Stomach smooth muscle (tissue), 2 donors: ENCODE measurements around the gene SIN3A.
"Not testable (repeated sequence)": the region's sequence is repeated elsewhere in the genome, so short reads cannot be mapped to it uniquely, and the experiment has no call there.

Experiments
- H3K27ac ChIP-seq: one replicate; pipeline ENCODE4 v1.7.0; 2013; ENCODE audit warnings: mild to moderate bottlenecking, low read length, inconsistent platforms
- H3K27me3 ChIP-seq, 2 donors: one replicate each; pipeline ENCODE4 v1.7.0; 2013; ENCODE audit warnings: low read length in 2 of 2; ENCODE audit not compliant: insufficient read depth in 2 of 2, control insufficient read depth in 1 of 2
- H3K36me3 ChIP-seq, 2 donors: one replicate each; pipeline ENCODE4 v1.7.0; 2013; ENCODE audit warnings: low read length in 2 of 2; ENCODE audit not compliant: control insufficient read depth in 2 of 2, insufficient read depth in 2 of 2
- H3K4me1 ChIP-seq: one replicate; pipeline ENCODE4 v1.7.0; 2013; ENCODE audit warnings: low read length; ENCODE audit not compliant: control insufficient read depth, insufficient read depth
- H3K4me3 ChIP-seq, 2 donors: one replicate each; pipeline ENCODE4 v1.7.0; 2013; ENCODE audit warnings: low read length in 2 of 2
- H3K9ac ChIP-seq, 2 donors: one replicate each; pipeline ENCODE4 v1.7.0; 2013; ENCODE audit warnings: low read length in 2 of 2, mild to moderate bottlenecking in 1 of 2
- H3K9me3 ChIP-seq, 2 donors: one replicate each; pipeline ENCODE4 v1.7.0; 2013; ENCODE audit warnings: low read length in 2 of 2; ENCODE audit not compliant: control insufficient read depth in 2 of 2
- donor health status: healthy.
- donor health status: Pancreatic carcinoma.

The SIN3A gene

DNA sequence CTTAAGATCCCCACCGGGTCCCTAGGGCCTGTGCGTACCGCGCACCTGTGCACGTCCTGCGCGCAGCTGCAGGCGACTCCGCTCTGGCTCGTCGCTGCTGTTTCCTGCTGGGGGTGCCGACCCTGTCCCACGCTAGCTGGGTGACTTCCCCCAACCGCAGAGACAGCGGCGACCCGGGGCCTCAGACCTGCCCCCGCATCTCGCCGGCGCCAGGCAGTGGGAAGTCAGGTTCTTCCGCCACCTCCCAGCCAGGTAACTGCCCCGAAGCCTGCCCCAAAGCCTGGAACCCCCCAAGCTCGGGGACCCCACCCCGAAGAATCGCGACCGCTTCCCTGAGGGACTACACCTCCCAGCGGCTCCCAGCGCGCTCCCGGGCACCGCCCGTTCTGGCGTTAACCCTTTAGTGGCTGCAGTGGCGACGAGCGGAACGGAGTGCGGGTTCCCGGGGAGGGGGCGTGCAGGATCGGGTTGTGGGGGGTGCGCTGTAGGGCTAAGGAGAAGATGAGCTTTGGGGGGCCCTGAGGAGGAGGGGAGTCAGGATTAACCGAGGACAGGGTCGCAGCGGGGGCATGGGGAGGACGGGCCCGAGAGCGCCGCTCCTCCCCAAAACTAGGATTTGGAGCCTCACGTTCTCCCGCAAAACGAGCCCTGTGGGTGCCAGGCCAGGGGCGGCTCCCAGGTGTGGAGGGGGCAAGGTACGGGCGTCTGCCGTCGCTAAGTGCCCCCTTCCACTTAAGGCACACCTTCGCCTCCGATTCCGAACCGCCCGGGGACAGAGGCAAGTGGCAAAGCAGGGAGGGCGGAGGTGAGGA is 104.1 kb downstream of the SIN3A start:
- Histone ChIP-seq H3K27ac (peak overlapping the region; percentile 37), H3K9ac (peak overlapping the region; percentile 79 to 82), H3K9me3 (no peaks in the 10 kb centered on the region), H3K4me1 (peaks cover 15% of the 10 kb centered on the region), H3K4me3 (peak overlapping the region; percentile 94), H3K36me3 (no peaks in the 10 kb centered on the region), H3K27me3 (no peaks in the 10 kb centered on the region)

DNA sequence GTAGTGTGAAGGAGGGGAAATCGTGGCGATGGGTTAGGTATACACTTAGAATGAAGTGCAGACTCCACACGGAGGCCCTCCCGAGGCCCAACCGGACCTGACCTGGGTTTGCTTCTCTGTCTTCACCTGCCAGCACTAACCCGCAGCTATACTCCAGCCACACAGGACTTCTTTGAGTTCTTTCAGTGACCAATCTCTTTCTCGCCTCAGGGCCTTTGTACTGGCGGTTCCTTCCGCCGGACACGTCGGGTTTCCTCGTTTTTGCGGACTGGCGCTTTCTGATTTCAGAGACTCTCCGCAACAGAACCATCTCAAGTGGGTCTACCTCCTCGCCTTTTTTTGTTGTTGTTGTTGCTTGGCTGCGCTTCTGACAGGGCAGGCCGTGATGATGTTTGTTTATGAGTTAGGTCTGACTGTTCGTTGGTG is 104.7 kb downstream of the SIN3A start, which contains the start of gene NEIL1:
Gene NEIL1 (plus strand): TSS at position 244 of the 426 bp plus-strand sequence. CDS start 1,867 bp downstream, outside the sequence.
- no peaks in the 10 kb centered on the region for H3K9me3 ChIP-seq
- H3K9ac ChIP-seq, result peak within 1 kb of the TSS; percentile 79 to 82
- peak within 1 kb of the TSS; percentile 37 for H3K27ac ChIP-seq
- H3K4me1 ChIP-seq, result peaks cover 15% of the 10 kb centered on the region
- peak within 1 kb of the TSS; percentile 94 for H3K4me3 ChIP-seq
- no peaks in the 10 kb centered on the region for H3K36me3 ChIP-seq
- H3K27me3 ChIP-seq, result no peaks in the 10 kb centered on the region

DNA sequence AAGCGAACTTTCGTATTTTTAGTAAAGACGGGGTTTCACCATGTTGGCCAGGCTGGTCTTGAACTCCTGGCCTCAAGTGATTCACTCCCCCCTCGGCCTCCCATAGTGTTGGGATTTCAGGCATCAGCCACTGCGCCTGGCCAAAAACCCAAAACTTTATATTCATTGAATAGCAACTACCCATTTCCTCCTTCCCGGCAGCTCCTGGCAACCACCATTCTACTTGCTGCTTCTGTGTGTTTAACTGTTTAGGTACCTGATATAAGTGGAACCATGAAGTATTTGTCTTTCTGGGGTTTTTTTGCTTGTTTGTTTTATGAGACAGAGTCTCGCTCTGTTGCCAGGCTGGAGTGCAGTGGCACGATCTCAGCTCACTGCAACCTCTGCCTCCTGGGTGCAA is 107.5 kb downstream of the SIN3A start:
- not testable (repeated sequence) for H3K9ac ChIP-seq, H3K4me3 ChIP-seq, H3K9me3 ChIP-seq, H3K27me3 ChIP-seq, H3K27ac ChIP-seq, H3K36me3 ChIP-seq
- peaks cover 12% of the 10 kb centered on the region for H3K4me1 ChIP-seq

DNA sequence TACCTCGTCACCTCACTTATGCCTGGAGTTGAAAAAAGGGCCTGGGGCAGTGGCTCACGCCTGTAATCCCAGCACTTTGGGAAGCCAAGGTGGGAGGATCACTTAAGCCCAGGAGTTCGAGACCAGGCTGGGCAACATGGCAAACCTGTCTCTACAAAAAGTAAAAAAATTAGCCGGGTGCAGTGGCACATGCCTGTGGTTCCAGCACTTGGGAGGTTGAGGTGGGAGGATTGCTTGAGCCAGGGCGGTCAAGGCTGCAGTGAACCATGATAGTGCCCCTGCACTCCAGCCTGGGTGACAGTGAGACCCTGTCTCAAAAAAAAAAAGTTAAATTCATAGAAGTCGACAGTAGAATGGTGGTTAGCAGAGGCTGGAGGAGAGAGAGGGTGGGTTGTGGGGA is 109.3 kb downstream of the SIN3A start:
- no peak overlapping the region for H3K27ac ChIP-seq
- H3K9me3 ChIP-seq, result no peaks in the 10 kb centered on the region
- no peaks in the 10 kb centered on the region for H3K27me3 ChIP-seq
- H3K4me3 ChIP-seq, result no peak overlapping the region
- H3K9ac ChIP-seq, result no peak overlapping the region
- peaks cover under 1% of the 10 kb centered on the region for H3K4me1 ChIP-seq
- H3K36me3 ChIP-seq, result peaks cover 3 to 6% of the 10 kb centered on the region in 2 donors

DNA sequence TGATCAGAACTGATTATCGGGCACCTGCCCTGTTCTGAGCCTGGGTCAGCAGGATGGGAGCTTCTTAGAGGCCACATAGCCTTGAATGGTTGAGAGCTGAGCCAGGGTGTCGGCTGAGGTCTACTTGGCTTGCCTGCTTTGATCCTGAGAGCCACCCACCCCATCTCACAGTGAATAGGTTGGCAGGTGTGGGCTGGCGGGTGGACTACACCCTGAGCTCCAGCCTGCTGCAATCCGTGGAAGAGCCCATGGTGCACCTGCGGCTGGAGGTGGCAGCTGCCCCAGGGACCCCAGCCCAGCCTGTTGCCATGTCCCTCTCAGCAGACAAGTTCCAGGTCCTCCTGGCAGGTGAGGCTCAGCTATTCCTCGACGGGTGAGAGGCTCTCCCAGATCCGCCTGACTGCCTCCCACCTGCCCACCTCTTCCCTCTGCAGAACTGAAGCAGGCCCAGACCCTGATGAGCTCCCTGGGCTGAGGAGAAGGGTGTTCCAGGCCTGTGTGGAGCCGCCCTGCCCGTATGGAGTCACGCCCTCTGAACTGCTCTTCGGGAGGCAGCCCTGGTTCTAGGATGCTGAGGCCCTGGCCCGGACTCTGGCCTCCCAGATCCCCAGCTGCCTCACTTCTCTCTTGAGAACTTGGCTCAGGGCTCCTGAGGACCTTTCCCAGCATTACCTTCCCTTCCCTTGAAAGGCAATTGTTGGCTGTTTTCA is 111.8 kb downstream of the SIN3A start:
- no peak overlapping the region for H3K4me3 ChIP-seq
- H3K4me1 ChIP-seq, result peaks cover 8% of the 10 kb centered on the region
- no peak overlapping the region for H3K27ac ChIP-seq
- no peaks in the 10 kb centered on the region for H3K27me3 ChIP-seq
- H3K9ac ChIP-seq, result no peak overlapping the region
- H3K36me3 ChIP-seq, result peaks cover 3 to 6% of the 10 kb centered on the region in 2 donors
- H3K9me3 ChIP-seq, result no peaks in the 10 kb centered on the region

DNA sequence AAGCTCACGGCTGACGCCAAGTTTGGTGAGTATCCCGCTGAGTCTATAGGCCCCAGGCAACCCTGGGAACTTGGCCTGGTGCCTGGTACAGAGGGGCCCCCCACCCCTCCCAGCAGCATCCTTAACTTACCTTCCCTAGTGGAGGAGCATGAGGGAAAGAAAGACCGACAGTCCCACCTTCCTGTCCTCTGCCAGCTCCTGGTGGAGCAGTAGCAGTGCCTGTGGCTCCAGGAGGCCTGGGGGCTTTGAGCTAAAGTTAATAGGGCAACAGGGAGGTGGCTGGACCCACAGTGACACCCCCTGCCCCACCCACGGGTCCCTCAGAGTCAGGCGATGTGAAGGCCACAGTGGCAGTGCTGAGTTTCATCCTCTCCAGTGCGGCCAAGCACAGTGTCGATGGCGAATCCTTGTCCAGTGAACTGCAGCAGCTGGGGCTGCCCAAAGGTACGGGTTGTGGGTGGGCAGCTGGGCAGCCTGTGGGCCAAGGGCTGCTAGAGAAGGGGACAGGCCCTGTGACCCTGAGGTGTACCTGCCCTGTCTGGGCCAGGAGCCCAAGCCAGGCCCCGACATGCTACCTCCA is 112.7 kb downstream of the SIN3A start:
- Histone ChIP-seq H3K27ac (no peak overlapping the region), H3K9ac (no peak overlapping the region), H3K9me3 (no peaks in the 10 kb centered on the region), H3K36me3 (peaks cover 3 to 6% of the 10 kb centered on the region in 2 donors), H3K27me3 (no peaks in the 10 kb centered on the region), H3K4me3 (no peak overlapping the region), H3K4me1 (peaks cover 8% of the 10 kb centered on the region)

DNA sequence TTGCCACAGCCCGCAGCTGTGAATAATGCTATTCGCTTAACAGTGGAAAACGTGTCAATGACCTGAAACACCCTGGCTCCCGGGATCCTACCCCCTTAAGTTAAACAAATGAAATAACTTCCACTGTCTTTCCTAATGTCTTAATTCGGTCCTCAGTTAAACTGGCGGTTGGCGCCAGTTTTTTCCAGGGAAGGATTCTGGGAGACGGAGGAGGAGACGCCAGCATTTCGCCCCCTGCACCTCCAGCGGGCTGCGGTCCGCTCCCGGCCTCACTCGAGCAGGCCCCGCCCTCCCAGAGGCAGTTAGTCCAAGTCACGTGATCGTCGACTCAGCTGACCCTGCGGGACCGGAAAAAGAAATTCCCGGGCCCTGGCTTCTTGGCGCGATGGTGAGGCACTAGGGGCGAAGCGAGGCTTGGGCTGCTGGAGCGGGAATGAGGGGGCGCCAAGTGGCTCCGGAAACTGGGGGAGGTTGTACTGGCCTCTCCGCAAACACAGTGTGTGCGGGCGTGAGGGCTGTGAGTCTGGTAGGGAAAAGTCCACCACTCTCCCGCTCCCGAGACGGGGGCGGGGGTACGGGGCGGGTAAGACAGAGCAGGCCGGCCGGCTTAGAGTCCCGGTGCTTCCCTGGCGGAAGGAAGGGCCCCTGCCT is 115.7 kb downstream of the SIN3A start, which contains the start of gene COMMD4:
Gene COMMD4 (plus strand): TSS at position 359 of the 651 bp plus-strand sequence. CDS start 27 bp downstream, at position 386.
- H3K4me1 ChIP-seq, result peaks cover 8% of the 10 kb centered on the region
- peak within 1 kb of the TSS; percentile 41 for H3K27ac ChIP-seq
- peaks cover 1 to 5% of the 10 kb centered on the region in 2 donors for H3K36me3 ChIP-seq
- H3K4me3 ChIP-seq, result peak within 1 kb of the TSS; percentile 65 to 81
- no peaks in the 10 kb centered on the region for H3K9me3 ChIP-seq
- no peaks in the 10 kb centered on the region for H3K27me3 ChIP-seq
- H3K9ac ChIP-seq, result peak within 1 kb of the TSS; percentile 54 to 85

DNA sequence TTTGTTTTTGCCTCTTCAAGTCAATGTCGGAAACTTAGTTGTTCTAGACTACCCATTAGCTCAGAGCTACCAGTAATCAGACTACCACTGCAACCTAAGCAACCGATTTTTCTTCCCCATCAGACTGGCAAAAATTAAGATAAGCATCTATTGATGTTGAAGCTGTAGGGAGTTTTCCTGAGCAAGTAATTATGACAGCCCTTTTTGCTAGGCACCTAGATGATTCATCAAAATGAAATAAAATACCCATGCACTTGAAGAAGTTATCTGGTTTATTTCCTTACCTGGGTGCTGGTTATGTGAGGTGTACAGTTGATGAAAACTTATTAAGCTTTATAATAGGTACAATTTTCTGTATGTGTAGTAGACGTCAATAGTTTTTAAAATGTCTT is 116.2 kb downstream of the SIN3A start:
- H3K4me3 ChIP-seq, result peak overlapping the region; percentile 65 to 81
- no peaks in the 10 kb centered on the region for H3K27me3 ChIP-seq
- peaks cover 8% of the 10 kb centered on the region for H3K4me1 ChIP-seq
- H3K9me3 ChIP-seq, result no peaks in the 10 kb centered on the region
- peak overlapping the region; percentile 54 to 55 for H3K9ac ChIP-seq
- peak overlapping the region; percentile 41 for H3K27ac ChIP-seq
- peaks cover 0 to 4% of the 10 kb centered on the region in 2 donors for H3K36me3 ChIP-seq

DNA sequence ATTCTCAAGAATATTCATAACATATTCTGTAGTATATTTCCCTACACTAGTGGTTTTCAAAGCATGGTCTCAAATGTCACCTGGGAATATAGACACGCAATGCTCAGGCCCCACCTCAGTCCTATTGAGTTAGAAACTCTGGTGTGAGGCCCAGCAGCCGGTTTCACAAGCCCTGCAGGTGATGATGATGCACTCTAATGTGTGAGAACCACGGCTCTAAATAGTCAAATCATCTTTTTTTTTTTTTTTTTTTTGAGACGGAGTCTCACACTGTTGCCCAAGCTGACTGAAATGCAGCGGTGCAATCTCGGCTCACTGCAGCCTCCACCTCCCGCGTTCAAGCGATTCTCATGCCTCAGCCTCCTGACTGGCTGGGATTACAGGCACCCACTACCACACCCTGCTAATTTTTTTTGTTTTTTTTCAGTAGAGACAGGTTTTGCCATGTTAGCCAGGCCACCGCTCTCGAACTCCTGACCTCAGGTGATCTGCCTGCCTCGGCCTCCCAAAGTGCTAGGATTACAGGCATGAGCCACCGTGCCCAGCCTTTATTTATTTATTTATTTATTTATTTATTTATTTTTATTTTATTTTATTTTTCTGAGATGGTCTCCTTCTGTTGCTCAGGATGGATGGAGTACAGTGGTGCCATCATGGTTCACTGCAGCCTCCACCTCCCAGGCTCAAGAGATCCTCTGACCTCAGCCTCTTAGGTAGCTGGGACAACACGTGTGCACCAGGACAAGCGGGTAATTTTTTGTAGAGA is 117.7 kb downstream of the SIN3A start:
- H3K27ac ChIP-seq, H3K9me3 ChIP-seq: not testable (repeated sequence)

DNA sequence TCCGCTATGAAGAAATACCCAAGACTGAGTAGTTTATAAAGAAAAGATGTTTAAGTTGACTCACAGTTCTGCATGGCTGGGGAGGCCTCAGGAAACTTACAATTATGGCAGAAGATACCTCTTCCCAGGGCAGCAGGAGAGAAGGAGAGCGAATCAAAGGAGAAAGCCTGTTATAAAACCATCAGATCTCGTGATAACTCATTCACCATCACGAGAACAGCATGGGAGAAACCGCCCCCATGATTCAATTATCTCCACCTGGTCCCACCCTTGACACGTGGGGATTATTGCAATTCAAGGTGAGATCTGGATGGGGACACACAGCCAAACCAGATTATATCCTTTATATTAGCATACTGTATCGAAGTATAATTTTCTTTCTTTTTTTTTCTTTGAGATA is 119.4 kb downstream of the SIN3A start:
- H3K36me3 ChIP-seq, H3K9ac ChIP-seq, H3K4me1 ChIP-seq, H3K27me3 ChIP-seq, H3K27ac ChIP-seq, H3K9me3 ChIP-seq, H3K4me3 ChIP-seq: not testable (repeated sequence)

More for the DNA sequence above, 117.7 kb downstream of the SIN3A start:
- not testable (repeated sequence) for H3K4me3 ChIP-seq, H3K27me3 ChIP-seq, H3K4me1 ChIP-seq, H3K36me3 ChIP-seq, H3K9ac ChIP-seq
